Brain microvascular endothelial cell (primary cell): ENCODE results near the gene GPX2.
A peak's percentile ranks its signal among the peaks of the same experiment; 100 is the strongest.

Source experiments
- DNase-seq: peaks from one replicate; pipeline ENCODE4 v3.0.0-alpha.2; 2020
- H3K27ac ChIP-seq: fragments of 250-450 bp; sonication (Bioruptor Pico); 2 replicates; pipeline ENCODE4 v1.5.1; 2020; ENCODE audit warnings: mild to moderate bottlenecking, moderate library complexity
- H3K27me3 ChIP-seq: fragments of 250-450 bp; sonication (Bioruptor Pico); replicated peaks from 2 replicates; pipeline ENCODE4 v1.5.1; 2020; ENCODE audit warnings: mild to moderate bottlenecking
- H3K36me3 ChIP-seq: fragments of 250-450 bp; sonication (Bioruptor Pico); replicated peaks from 2 replicates; pipeline ENCODE4 v1.5.1; 2020; ENCODE audit warnings: mild to moderate bottlenecking
- H3K4me3 ChIP-seq: 2 replicates; pipeline ENCODE4 v1.5.1; 2011; ENCODE audit warnings: low read depth, mild to moderate bottlenecking, control low read depth, low read length, moderate library complexity
- in situ Hi-C: cut with HindIII; loops from 2 replicates; pipeline ENCODE4 v1.10.0; 2017; ENCODE audit warnings: low sequenced_read_pairs, low pct_ligation_motif_present
- TF ChIP-seq, protein P1 (sequence below): IDR thresholded peaks from 2 replicates; pipeline ENCODE4 v1.5.1; 2011; ENCODE audit warnings: low read depth, mild to moderate bottlenecking, moderate library complexity, low read length, control low read depth, inconsistent platforms; ENCODE audit errors: missing control alignments

The GPX2 gene

DNA sequence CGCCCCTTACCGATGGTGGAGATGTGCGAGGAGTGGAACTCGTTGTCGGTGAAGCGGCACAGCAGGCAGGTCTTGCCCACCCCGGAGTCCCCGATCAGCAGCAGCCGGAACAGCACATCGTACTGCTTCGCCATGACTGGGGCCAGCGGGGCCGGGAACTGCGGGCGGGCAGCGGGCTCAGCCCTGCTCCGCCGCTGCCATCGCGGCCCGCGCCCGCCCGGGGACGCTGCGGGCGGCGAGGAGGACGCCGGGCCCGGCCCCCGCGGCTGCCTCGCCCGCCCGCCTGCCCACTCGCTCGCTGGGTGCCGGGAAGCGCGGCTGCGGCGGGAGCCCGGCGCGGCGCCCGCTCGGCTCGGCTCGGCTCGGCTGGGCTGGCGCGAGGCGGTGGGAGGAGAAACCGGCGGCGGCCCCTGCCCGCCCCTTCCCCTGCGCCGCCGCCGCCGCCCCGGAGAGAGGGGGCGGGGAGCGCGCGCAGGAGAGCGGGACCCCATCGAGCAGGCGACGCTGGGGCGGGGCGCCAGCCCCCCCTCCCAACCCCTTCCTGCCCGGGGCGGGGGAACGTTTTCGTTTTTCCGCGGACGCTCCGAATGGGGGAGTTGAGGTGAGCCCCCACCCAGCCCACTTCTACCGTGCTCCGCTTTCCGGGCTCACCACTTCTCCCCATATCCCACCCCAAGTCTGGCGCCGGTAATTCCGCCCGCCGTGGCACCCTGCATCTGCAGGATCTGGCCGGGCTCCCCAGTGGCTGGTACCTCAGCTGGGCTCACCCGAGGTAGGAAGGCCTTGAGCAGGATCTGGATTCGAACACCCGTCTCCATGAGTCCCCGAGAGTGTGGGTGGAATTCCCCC is 29.6 kb upstream of the GPX2 start, which contains the start of gene RAB15:
Gene RAB15 (minus strand): TSS at position 394 of the 849 bp plus-strand sequence. CDS start 260 bp downstream, at position 134.
- DNase-seq = no peak
- in situ Hi-C loops = no loop called here
- H3K27ac ChIP-seq = no peak within 1 kb of the TSS
- no peaks in the 10 kb centered on the region for H3K36me3 ChIP-seq
- no peaks in the 10 kb centered on the region for H3K27me3 ChIP-seq
- peak within 1 kb of the TSS; percentile 65 for H3K4me3 ChIP-seq
- TF ChIP-seq, protein P1, sequence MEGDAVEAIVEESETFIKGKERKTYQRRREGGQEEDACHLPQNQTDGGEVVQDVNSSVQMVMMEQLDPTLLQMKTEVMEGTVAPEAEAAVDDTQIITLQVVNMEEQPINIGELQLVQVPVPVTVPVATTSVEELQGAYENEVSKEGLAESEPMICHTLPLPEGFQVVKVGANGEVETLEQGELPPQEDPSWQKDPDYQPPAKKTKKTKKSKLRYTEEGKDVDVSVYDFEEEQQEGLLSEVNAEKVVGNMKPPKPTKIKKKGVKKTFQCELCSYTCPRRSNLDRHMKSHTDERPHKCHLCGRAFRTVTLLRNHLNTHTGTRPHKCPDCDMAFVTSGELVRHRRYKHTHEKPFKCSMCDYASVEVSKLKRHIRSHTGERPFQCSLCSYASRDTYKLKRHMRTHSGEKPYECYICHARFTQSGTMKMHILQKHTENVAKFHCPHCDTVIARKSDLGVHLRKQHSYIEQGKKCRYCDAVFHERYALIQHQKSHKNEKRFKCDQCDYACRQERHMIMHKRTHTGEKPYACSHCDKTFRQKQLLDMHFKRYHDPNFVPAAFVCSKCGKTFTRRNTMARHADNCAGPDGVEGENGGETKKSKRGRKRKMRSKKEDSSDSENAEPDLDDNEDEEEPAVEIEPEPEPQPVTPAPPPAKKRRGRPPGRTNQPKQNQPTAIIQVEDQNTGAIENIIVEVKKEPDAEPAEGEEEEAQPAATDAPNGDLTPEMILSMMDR = no peak

DNA sequence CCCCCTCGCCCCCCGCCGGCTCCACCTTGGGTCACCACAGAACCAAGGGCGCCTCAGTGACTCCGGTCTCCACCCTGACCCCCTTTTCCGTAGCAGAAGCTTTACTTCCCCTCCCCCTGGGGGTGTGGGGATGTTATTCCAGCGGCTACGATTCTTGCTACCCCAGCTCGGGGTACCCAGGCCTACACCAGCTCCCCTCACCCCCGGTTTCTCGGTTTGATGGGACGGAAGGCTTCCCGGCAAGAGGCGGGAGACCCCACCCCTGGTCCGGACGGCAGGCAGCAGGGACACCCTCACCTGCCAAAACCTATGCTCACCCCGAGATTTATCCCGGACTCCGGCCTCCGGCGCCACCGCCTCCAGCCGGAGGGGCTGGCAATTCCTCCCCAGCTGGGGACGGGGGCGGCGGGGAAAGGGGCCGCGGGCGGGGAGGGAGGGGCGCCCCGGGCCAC is 29.0 kb upstream of the GPX2 start:
- H3K4me3 ChIP-seq = peak overlapping the region; percentile 65
- in situ Hi-C loops = no loop called here
- no peak for DNase-seq
- H3K36me3 ChIP-seq = no peaks in the 10 kb centered on the region
- TF ChIP-seq, protein P1 = no peak
- H3K27ac ChIP-seq = no peak overlapping the region
- H3K27me3 ChIP-seq = no peaks in the 10 kb centered on the region

DNA sequence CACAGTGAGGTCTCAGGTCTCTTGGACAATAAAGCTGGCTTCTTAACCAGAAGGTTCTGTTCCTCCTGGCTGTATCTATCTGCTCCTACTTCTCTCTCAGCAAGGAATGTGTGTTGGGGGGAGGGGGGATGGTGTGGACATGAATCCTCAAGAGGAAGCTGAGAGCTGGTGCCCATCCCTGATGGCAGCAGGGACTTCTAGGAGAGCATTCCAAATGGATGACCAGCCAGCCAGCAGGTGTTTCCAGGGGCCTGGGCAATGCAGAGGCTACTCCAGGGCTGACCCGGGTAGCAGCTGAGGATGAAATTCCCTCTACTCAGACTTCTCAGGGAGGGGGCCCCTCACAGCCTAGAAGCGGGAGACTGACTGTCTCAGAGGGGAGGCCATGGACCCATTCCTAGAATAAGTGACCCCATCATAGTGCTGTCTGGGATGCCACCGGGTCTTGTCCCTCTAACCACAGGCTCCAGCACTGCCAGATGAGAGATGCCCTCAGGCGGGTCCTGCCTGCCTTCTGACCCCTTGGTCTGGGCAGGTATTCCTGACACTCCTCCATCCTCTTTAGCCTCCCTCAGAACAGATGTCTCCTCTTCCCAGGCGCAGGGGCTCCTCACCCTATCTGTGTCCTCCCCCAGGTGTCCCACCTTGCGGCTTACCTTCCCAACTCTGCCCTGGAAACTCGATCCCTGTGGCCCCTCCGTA is 28.4 kb upstream of the GPX2 start:
- Histone ChIP-seq H3K4me3 (peak overlapping the region; percentile 65), H3K36me3 (no peaks in the 10 kb centered on the region), H3K27ac (no peak overlapping the region), H3K27me3 (no peaks in the 10 kb centered on the region)
- DNase-seq = no peak
- TF ChIP-seq, protein P1 = no peak
- in situ Hi-C loops = no loop called here

DNA sequence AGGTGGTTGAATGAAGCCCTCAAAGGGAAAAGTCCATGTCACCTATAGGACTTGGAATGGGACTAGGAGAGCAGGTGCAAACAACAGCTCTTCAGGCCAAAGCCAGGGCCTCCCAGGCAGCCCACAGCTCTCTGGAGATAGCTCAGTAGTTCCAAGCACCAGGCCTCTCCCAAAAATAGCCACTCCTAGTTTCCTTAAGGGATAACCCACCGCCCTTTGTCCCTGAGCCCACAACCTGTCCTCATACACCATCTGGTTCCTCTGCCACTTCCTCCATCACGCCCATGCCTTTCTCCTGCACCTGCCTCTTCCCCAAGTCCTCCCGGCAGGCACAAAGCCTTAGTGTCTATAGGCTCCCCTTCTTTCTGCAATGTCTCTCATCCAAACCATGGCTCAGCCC is 27.5 kb upstream of the GPX2 start:
- in situ Hi-C loops = no loop called here

DNA sequence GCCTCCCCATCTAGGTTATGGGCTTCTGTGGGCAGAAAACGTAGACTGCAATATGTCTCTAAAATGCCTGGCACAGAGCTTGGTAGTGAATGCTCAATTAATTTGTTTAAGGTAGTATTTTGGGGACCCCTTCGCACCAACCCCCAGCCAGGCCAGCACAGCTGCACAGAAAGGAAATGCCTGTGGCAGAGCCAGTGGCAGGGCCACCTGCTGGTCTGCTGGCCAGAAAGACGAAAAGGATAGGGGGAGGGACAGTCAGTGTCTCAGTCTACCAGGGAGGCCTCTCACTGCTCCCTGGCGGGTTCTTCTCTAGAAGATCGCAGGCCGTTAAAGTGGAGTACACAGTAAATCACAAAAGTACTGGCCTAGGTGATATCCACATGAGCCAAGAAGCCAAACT is 26.1 kb upstream of the GPX2 start:
- in situ Hi-C loops = no loop called here
- H3K27me3 ChIP-seq = no peaks in the 10 kb centered on the region
- no peaks in the 10 kb centered on the region for H3K36me3 ChIP-seq
- no peak overlapping the region for H3K27ac ChIP-seq
- DNase-seq = no peak
- TF ChIP-seq, protein P1 = no peak
- H3K4me3 ChIP-seq = no peak overlapping the region

More for the DNA sequence above, 27.5 kb upstream of the GPX2 start:
- no peaks in the 10 kb centered on the region for H3K36me3 ChIP-seq
- no peak for DNase-seq
- no peak overlapping the region for H3K4me3 ChIP-seq
- no peaks in the 10 kb centered on the region for H3K27me3 ChIP-seq
- TF ChIP-seq, protein P1 = no peak
- H3K27ac ChIP-seq = no peak overlapping the region
